Measurements from ENCODE around the gene AFG1L.
"Not testable (repeated sequence)": the region's sequence is repeated elsewhere in the genome, so short reads cannot be mapped to it uniquely, and the experiment has no call there.

The AFG1L gene

GRCh38 chr6:108448481-108448880 lies 153.6 kb downstream of the AFG1L start:
- ATAC-seq (ENCODE audit: insufficient read depth, low read depth): no peak

GRCh38 chr6:108449717-108450116 lies 154.9 kb downstream of the AFG1L start:
- H3K4me3 ChIP-seq (ENCODE audit: low read depth in 1 of 2, low read length in 2 of 2); DNase-seq; H3K9me3 ChIP-seq (ENCODE audit: insufficient read depth, low read length, severe bottlenecking); H4K20me1 ChIP-seq (ENCODE audit: insufficient read depth, low read length); ATAC-seq (ENCODE audit: insufficient read depth, low read depth); H3K27me3 ChIP-seq (ENCODE audit: insufficient read depth, low read length, poor library complexity); H3K9ac ChIP-seq (ENCODE audit: low read depth, low read length); H3K36me3 ChIP-seq (ENCODE audit: insufficient read depth, low read length); H3K27ac ChIP-seq (ENCODE audit: low read length); H3K4me2 ChIP-seq (ENCODE audit: insufficient read depth, low read length); H2AFZ ChIP-seq (ENCODE audit: low read depth, low read length); H3K79me2 ChIP-seq (ENCODE audit: insufficient read depth, low read length): not testable (repeated sequence)
- H3K4me1 ChIP-seq (ENCODE audit: insufficient read depth, low read length): peaks cover 20% of the 10 kb centered on the region

More at GRCh38 chr6:108448481-108448880, 153.6 kb downstream of the AFG1L start:
- Histone ChIP-seq H3K27me3 (ENCODE audit: insufficient read depth, low read length, poor library complexity) (no peaks in the 10 kb centered on the region), H3K9me3 (ENCODE audit: insufficient read depth, low read length, severe bottlenecking) (no peaks in the 10 kb centered on the region), H3K27ac (ENCODE audit: low read length) (no peak overlapping the region), H3K4me3 (ENCODE audit: low read depth in 1 of 2, low read length in 2 of 2) (no peak overlapping the region), H3K36me3 (ENCODE audit: insufficient read depth, low read length) (no peaks in the 10 kb centered on the region), H4K20me1 (ENCODE audit: insufficient read depth, low read length) (no peaks in the 10 kb centered on the region), H3K4me2 (ENCODE audit: insufficient read depth, low read length) (no peak overlapping the region), H3K9ac (ENCODE audit: low read depth, low read length) (no peak overlapping the region), H2AFZ (ENCODE audit: low read depth, low read length) (no peak overlapping the region), H3K79me2 (ENCODE audit: insufficient read depth, low read length) (no peaks in the 10 kb centered on the region), H3K4me1 (ENCODE audit: insufficient read depth, low read length) (peaks cover 16% of the 10 kb centered on the region)
- TF ChIP-seq EZH2 (IDR thresholded peaks at IDR 0.05; ENCODE audit: borderline replicate concordance, low read depth, low read length, severe bottlenecking) (no peak), CTCF (IDR thresholded peaks at IDR 0.05; ENCODE audit: borderline replicate concordance, extremely low read depth, low read length, poor library complexity, severe bottlenecking) (no peak)
- DNase-seq: no peak

- Histone ChIP-seq H2AFZ (ENCODE audit: low read depth, low read length) (no peak overlapping the region), H3K27ac (ENCODE audit: low read length) (no peak overlapping the region), H3K9ac (ENCODE audit: low read depth, low read length) (no peak overlapping the region), H3K9me3 (ENCODE audit: insufficient read depth, low read length, severe bottlenecking) (no peaks in the 10 kb centered on the region), H4K20me1 (ENCODE audit: insufficient read depth, low read length) (no peaks in the 10 kb centered on the region), H3K4me2 (ENCODE audit: insufficient read depth, low read length) (no peak overlapping the region), H3K27me3 (ENCODE audit: insufficient read depth, low read length, poor library complexity) (no peaks in the 10 kb centered on the region), H3K4me1 (ENCODE audit: insufficient read depth, low read length) (peaks cover 7% of the 10 kb centered on the region), H3K79me2 (ENCODE audit: insufficient read depth, low read length) (no peaks in the 10 kb centered on the region), H3K4me3 (ENCODE audit: low read depth in 1 of 2, low read length in 2 of 2) (no peak overlapping the region), H3K36me3 (ENCODE audit: insufficient read depth, low read length) (no peaks in the 10 kb centered on the region)
- DNase-seq: no peak
- TF ChIP-seq EZH2 (IDR thresholded peaks at IDR 0.05; ENCODE audit: borderline replicate concordance, low read depth, low read length, severe bottlenecking) (no peak), CTCF (IDR thresholded peaks at IDR 0.05; ENCODE audit: borderline replicate concordance, extremely low read depth, low read length, poor library complexity, severe bottlenecking) (no peak)
- no peak for ATAC-seq (ENCODE audit: insufficient read depth, low read depth)
These were observed 157.0 kb downstream of the AFG1L start for GRCh38 chr6:108451816-108452215.

- H3K4me1 ChIP-seq (ENCODE audit: insufficient read depth, low read length): peaks cover 7% of the 10 kb centered on the region
- H3K4me3 ChIP-seq (ENCODE audit: low read depth in 1 of 2, low read length in 2 of 2): no peak overlapping the region
- H3K79me2 ChIP-seq (ENCODE audit: insufficient read depth, low read length): no peaks in the 10 kb centered on the region
- no peaks in the 10 kb centered on the region for H3K36me3 ChIP-seq (ENCODE audit: insufficient read depth, low read length)
- no peak overlapping the region for H2AFZ ChIP-seq (ENCODE audit: low read depth, low read length)
- no peak overlapping the region for H3K9ac ChIP-seq (ENCODE audit: low read depth, low read length)
- H3K27ac ChIP-seq (ENCODE audit: low read length): no peak overlapping the region
- TF ChIP-seq EZH2 (IDR thresholded peaks at IDR 0.05; ENCODE audit: borderline replicate concordance, low read depth, low read length, severe bottlenecking) (no peak), CTCF (IDR thresholded peaks at IDR 0.05; ENCODE audit: borderline replicate concordance, extremely low read depth, low read length, poor library complexity, severe bottlenecking) (no peak)
- H3K27me3 ChIP-seq (ENCODE audit: insufficient read depth, low read length, poor library complexity): no peaks in the 10 kb centered on the region
- DNase-seq (no peak), ATAC-seq (ENCODE audit: insufficient read depth, low read depth) (no peak)
- H3K4me2 ChIP-seq (ENCODE audit: insufficient read depth, low read length): no peak overlapping the region
- no peaks in the 10 kb centered on the region for H3K9me3 ChIP-seq (ENCODE audit: insufficient read depth, low read length, severe bottlenecking)
- no peaks in the 10 kb centered on the region for H4K20me1 ChIP-seq (ENCODE audit: insufficient read depth, low read length)
These were observed 157.9 kb downstream of the AFG1L start for GRCh38 chr6:108452711-108453195.
